T-cell (primary cell): ENCODE measurements around the gene ROR2. TPM values are rescaled to one million over a fixed set of nuclear protein-coding genes. Genes with fewer than 3 reads are reported as not detected.

Experiments used
- ATAC-seq, 4 experiments: fragments of 200-7000 bp in 3 of 4; fragments of 150-1000 bp in 1 of 4; cut with Tn5 transposase; replicated peaks in 1 of 4; 1 replicate in 3 of 4; 2 replicates in 1 of 4; pipeline ENCODE4 v1.10.0; 2021; ENCODE audit warnings: moderate library complexity in 3 of 4, mild to moderate bottlenecking in 2 of 4, moderate number of reproducible peaks in 1 of 4
- CTCF ChIA-PET, 2 donors: fragments of 300-600 bp; sonication (Branson Sonifier 250); formaldehyde crosslinking; loops; one replicate each; lab custom pipeline; 2022; ENCODE audit warnings: antibody characterized with exemption in 2 of 2; lab: Charles Lee
- POLR2A ChIA-PET, 2 donors: fragments of 300-600 bp; sonication (Branson Sonifier 250); formaldehyde crosslinking; loops; one replicate each; lab custom pipeline; 2022; ENCODE audit warnings: antibody characterized with exemption in 2 of 2; lab: Charles Lee
- DNase-seq, 35 experiments: peaks; one replicate each; pipeline versions ENCODE4 v3.0.0 to v3.0.0-alpha.2; 2013 to 2023
- H3K27ac ChIP-seq: one replicate; pipeline ENCODE4 v1.5.1; 2013; ENCODE audit warnings: low read length
- H3K27me3 ChIP-seq, 2 experiments: replicated peaks in 1 of 2; 1 replicate in 1 of 2; 2 replicates in 1 of 2; pipeline versions ENCODE4 v1.6.1 to v1.7.0; 2013; ENCODE audit warnings: low read length in 1 of 2, mixed read lengths in 1 of 2; ENCODE audit not compliant: control insufficient read depth in 2 of 2, insufficient read depth in 2 of 2; ENCODE audit errors: extremely low read depth in 1 of 2
- H3K36me3 ChIP-seq, 2 donors: 1 replicate in 1 of 2; 2 replicates in 1 of 2; pipeline versions ENCODE4 v1.6.1 to v1.7.0; 2013; ENCODE audit warnings: low read length in 1 of 2; ENCODE audit not compliant: control insufficient read depth in 2 of 2, insufficient read depth in 1 of 2; ENCODE audit errors: extremely low read depth in 1 of 2
- H3K4me1 ChIP-seq, 2 experiments: 1 replicate in 1 of 2; 2 replicates in 1 of 2; pipeline versions ENCODE4 v1.6.1 to v1.7.0; 2013; ENCODE audit warnings: low read length in 2 of 2, mixed read lengths in 1 of 2; ENCODE audit not compliant: insufficient read depth in 2 of 2, control insufficient read depth in 1 of 2; ENCODE audit errors: extremely low read depth in 1 of 2
- H3K4me3 ChIP-seq, 2 donors: 1 replicate in 1 of 2; 2 replicates in 1 of 2; pipeline versions ENCODE4 v1.5.1 to v1.7.0; 2013; ENCODE audit warnings: mild to moderate bottlenecking in 2 of 2, low read length in 1 of 2, moderate library complexity in 1 of 2; ENCODE audit not compliant: control insufficient read depth in 1 of 2; ENCODE audit errors: extremely low read depth in 1 of 2
- H3K9me3 ChIP-seq: 2 replicates; pipeline ENCODE4 v1.7.0; 2013
- H3K27ac Mint-ChIP-seq, 2 donors: one replicate each; pipeline ENCODE4 v1.8.0; 2020 to 2021; ENCODE audit warnings: mild to moderate bottlenecking in 2 of 2, mixed read lengths in 2 of 2
- H3K27me3 Mint-ChIP-seq, 2 donors: one replicate each; pipeline ENCODE4 v1.8.0; 2021 to 2022; ENCODE audit warnings: mixed read lengths in 2 of 2
- H3K36me3 Mint-ChIP-seq: one replicate; pipeline ENCODE4 v1.8.0; 2021; ENCODE audit warnings: mixed read lengths
- H3K4me1 Mint-ChIP-seq, 3 donors: one replicate each; pipeline ENCODE4 v1.8.0; 2020 to 2022; ENCODE audit warnings: mixed read lengths in 3 of 3, mild to moderate bottlenecking in 1 of 3
- H3K4me3 Mint-ChIP-seq, 3 donors: one replicate each; pipeline ENCODE4 v1.8.0; 2020 to 2022; ENCODE audit warnings: mild to moderate bottlenecking in 3 of 3, mixed read lengths in 3 of 3, moderate library complexity in 3 of 3
- H3K9me3 Mint-ChIP-seq, 3 donors: one replicate each; pipeline ENCODE4 v1.8.0; 2020 to 2022; ENCODE audit warnings: mixed read lengths in 3 of 3
- WGBS: methylation state at CpG from one replicate; pipeline ENCODE4 v1.1.5; 2013; ENCODE audit warnings: missing lambda C conversion rate; ENCODE audit not compliant: insufficient coverage; 5-methylcytosine and 5-hydroxymethylcytosine counted together
- total RNA-seq, 35 experiments: library from RNA in 6 of 35; stranded (reverse) in 6 of 35; fragments of 120-200 nt in 1 of 35; gene quantifications; one replicate each; pipeline versions ENCODE4 v1.2.1 to v1.2.4 and lab custom pipeline; 2013 to 2026

The ROR2 gene
- total RNA-seq, 5 donors from 2014 or later (not counting 1 experiment from before 2014, with no cell fraction given): 0.07 to 0.28 (median 0.15) TPM; not detected in 1

GRCh38 chr9:91930475-91930874 lies 19.6 kb downstream of the ROR2 start:
- Mint-ChIP-seq H3K27ac (no peak overlapping the region), H3K9me3 (peaks cover 15 to 29% (median 25%) of the 10 kb centered on the region in 3 donors), H3K4me3 (no peak overlapping the region), H3K36me3 (no peaks in the 10 kb centered on the region), H3K4me1 (no peaks in the 10 kb centered on the region), H3K27me3 (peaks cover 2% of the 10 kb centered on the region in 2 donors)
- Histone ChIP-seq H3K27me3 (peaks cover 0 to 9% of the 10 kb centered on the region in 2 experiments), H3K9me3 (no peaks in the 10 kb centered on the region), H3K4me1 (no peaks in the 10 kb centered on the region), H3K4me3 (peak overlapping the region in 1 of 2 donors; percentile 26), H3K27ac (no peak overlapping the region), H3K36me3 (no peaks in the 10 kb centered on the region)
- DNase-seq: no peak
- CTCF ChIA-PET: no interaction called here
- POLR2A ChIA-PET: interaction anchor here in 1 of 2 donors (0.6 kb wide), 1 partner anchor 45 kb away, joined by 4 read pairs; no protein-coding TSS in a partner anchor
- ATAC-seq: no peak
- WGBS: 100% methylated on average over 1 of the region's 3 CpGs

DNA sequence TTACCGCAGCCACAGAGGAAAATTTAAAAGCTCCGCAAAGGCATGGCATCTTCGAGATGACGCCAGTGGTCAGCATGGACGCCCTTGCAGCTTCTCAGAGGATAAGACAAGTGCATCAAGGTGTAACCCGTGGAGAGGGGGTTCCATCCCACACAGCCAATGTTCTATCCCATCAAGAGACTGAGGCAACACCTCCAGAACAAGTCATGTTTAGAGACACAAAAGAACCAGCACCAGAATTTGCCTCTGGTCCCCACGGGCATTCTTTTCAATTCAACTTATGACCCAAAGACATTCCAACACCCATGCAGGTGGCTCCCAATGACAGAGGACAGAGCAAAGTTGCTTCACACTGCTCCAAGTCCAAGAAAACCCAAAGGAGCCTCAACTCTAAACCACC lies 20.7 kb downstream of the ROR2 start:
- Histone ChIP-seq H3K27ac (no peak overlapping the region), H3K4me3 (no peak overlapping the region), H3K9me3 (no peaks in the 10 kb centered on the region), H3K36me3 (no peaks in the 10 kb centered on the region), H3K27me3 (peaks cover 0 to 13% of the 10 kb centered on the region in 2 experiments), H3K4me1 (no peaks in the 10 kb centered on the region)
- POLR2A ChIA-PET: no interaction called here
- DNase-seq: no peak
- ATAC-seq: no peak
- no peak overlapping the region for H3K27ac Mint-ChIP-seq
- 68% methylated on average over 3 of the region's 7 CpGs for WGBS
- no peaks in the 10 kb centered on the region for H3K36me3 Mint-ChIP-seq
- no peak overlapping the region for H3K4me3 Mint-ChIP-seq
- peaks cover 15 to 29% (median 25%) of the 10 kb centered on the region in 3 donors for H3K9me3 Mint-ChIP-seq
- H3K27me3 Mint-ChIP-seq: peaks cover 2 to 5% of the 10 kb centered on the region in 2 donors
- no peaks in the 10 kb centered on the region for H3K4me1 Mint-ChIP-seq
- CTCF ChIA-PET: no interaction called here

DNA sequence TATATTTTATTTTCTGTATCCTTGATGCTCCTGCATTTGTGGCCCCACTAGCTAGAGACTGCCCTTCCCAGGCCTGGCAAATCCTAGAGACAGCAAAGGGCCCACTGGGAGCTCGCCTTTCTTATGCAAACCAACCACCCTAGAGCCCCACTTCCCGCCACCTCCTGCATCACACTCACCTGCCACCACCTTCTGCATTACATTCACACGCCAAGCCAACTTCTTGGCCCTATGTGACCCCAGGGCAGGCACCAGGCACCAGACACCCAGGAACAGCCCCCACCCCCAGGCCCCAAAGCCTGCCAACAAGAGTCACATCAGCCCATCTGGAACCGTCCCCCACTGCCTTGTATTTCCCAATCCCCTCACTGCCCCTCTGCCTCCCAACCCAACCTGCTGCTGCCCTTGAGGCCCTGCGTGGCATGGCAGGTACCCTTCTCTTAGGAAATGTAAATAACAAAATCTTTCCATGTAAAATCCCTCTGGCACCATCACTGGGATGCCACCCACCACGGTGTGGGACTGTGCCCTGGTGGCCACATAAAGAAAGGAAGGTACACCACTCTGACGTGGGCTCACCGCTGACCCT lies 22.0 kb downstream of the ROR2 start:
- Histone ChIP-seq H3K4me3 (no peak overlapping the region), H3K27ac (no peak overlapping the region), H3K27me3 (peaks cover 0 to 17% of the 10 kb centered on the region in 2 experiments), H3K36me3 (no peaks in the 10 kb centered on the region), H3K9me3 (no peaks in the 10 kb centered on the region), H3K4me1 (no peaks in the 10 kb centered on the region)
- ChIA-PET CTCF (no interaction called here), POLR2A (no interaction called here)
- Mint-ChIP-seq H3K4me3 (no peak overlapping the region), H3K27ac (no peak overlapping the region), H3K27me3 (peaks cover 9 to 14% of the 10 kb centered on the region in 2 donors), H3K4me1 (no peaks in the 10 kb centered on the region), H3K36me3 (no peaks in the 10 kb centered on the region), H3K9me3 (peaks cover 15 to 29% (median 25%) of the 10 kb centered on the region in 3 donors)
- ATAC-seq: no peak
- DNase-seq: no peak
- WGBS: 76% methylated on average over 7 of the region's 8 CpGs

GRCh38 chr9:91924090-91924489 lies 25.9 kb downstream of the ROR2 start:
- POLR2A ChIA-PET: no interaction called here
- no peak for DNase-seq
- H3K4me3 ChIP-seq: no peak overlapping the region
- Mint-ChIP-seq H3K36me3 (no peaks in the 10 kb centered on the region), H3K9me3 (peaks cover 0 to 7% (median 0%) of the 10 kb centered on the region in 3 donors), H3K27me3 (peaks cover 19 to 33% of the 10 kb centered on the region in 2 donors), H3K27ac (no peak overlapping the region), H3K4me3 (no peak overlapping the region), H3K4me1 (no peaks in the 10 kb centered on the region)
- H3K4me1 ChIP-seq: no peaks in the 10 kb centered on the region
- no peaks in the 10 kb centered on the region for H3K9me3 ChIP-seq
- H3K27me3 ChIP-seq: peaks cover 2 to 22% of the 10 kb centered on the region in 2 experiments
- WGBS: 90% methylated on average over 4 of the region's 6 CpGs
- no peak overlapping the region for H3K27ac ChIP-seq
- no peaks in the 10 kb centered on the region for H3K36me3 ChIP-seq
- CTCF ChIA-PET: no interaction called here
- ATAC-seq: no peak

GRCh38 chr9:91923145-91923544 lies 26.9 kb downstream of the ROR2 start:
- H3K4me3 ChIP-seq: no peak overlapping the region
- no peaks in the 10 kb centered on the region for H3K9me3 ChIP-seq
- DNase-seq (no peak), ATAC-seq (no peak)
- no peaks in the 10 kb centered on the region for H3K36me3 Mint-ChIP-seq
- no peaks in the 10 kb centered on the region for H3K4me1 ChIP-seq
- WGBS: no CpG with 5 or more reads among the region's 1 CpG
- no peaks in the 10 kb centered on the region for H3K36me3 ChIP-seq
- H3K9me3 Mint-ChIP-seq: no peaks in the 10 kb centered on the region
- peaks cover 24 to 38% of the 10 kb centered on the region in 2 donors for H3K27me3 Mint-ChIP-seq
- no peak overlapping the region for H3K27ac ChIP-seq
- H3K27ac Mint-ChIP-seq: no peak overlapping the region
- POLR2A ChIA-PET: no interaction called here
- H3K27me3 ChIP-seq: peaks cover 2 to 19% of the 10 kb centered on the region in 2 experiments
- CTCF ChIA-PET: interaction anchor here in 1 of 2 donors (0.6 kb wide), 1 partner anchor 1768 kb away, joined by 6 read pairs; no protein-coding TSS in a partner anchor
- H3K4me1 Mint-ChIP-seq: no peaks in the 10 kb centered on the region
- H3K4me3 Mint-ChIP-seq: no peak overlapping the region

DNA sequence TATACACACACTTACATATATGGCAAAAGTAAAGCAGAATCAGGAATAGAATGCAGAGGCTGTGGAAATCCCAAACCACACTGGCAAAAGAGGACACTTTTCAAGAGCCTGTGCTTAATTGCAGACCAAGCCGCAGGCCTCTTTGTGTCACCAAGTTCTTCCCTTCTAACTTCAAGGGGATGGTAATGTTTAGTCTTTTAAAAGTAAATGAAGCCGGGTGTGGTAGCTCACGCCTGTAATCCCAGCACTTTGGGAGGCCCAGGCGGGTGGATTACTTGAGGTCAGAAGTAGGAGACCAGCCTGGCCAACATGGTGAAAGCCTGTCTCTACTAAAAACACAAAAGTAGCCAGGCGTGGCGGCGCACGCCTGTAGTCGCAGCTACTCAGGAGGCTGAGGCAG lies 28.7 kb downstream of the ROR2 start:
- H3K9me3 ChIP-seq: no peaks in the 10 kb centered on the region
- no peak for DNase-seq
- Mint-ChIP-seq H3K27ac (no peak overlapping the region), H3K4me1 (no peaks in the 10 kb centered on the region), H3K4me3 (no peak overlapping the region), H3K27me3 (peaks cover 29 to 42% of the 10 kb centered on the region in 2 donors), H3K36me3 (no peaks in the 10 kb centered on the region), H3K9me3 (no peaks in the 10 kb centered on the region)
- ChIA-PET CTCF (no interaction called here), POLR2A (no interaction called here)
- H3K4me1 ChIP-seq: no peaks in the 10 kb centered on the region
- 85% methylated on average over 6 of the region's 9 CpGs for WGBS
- H3K36me3 ChIP-seq: no peaks in the 10 kb centered on the region
- no peak for ATAC-seq
- no peak overlapping the region for H3K27ac ChIP-seq
- peaks cover 2 to 28% of the 10 kb centered on the region in 2 experiments for H3K27me3 ChIP-seq
- no peak overlapping the region for H3K4me3 ChIP-seq
